ENCODE measurements around the gene FAM3D.
"Not testable (repeated sequence)": the region's sequence is repeated elsewhere in the genome, so short reads cannot be mapped to it uniquely, and the experiment has no call there.

The FAM3D gene, protein sequence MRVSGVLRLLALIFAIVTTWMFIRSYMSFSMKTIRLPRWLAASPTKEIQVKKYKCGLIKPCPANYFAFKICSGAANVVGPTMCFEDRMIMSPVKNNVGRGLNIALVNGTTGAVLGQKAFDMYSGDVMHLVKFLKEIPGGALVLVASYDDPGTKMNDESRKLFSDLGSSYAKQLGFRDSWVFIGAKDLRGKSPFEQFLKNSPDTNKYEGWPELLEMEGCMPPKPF

DNA sequence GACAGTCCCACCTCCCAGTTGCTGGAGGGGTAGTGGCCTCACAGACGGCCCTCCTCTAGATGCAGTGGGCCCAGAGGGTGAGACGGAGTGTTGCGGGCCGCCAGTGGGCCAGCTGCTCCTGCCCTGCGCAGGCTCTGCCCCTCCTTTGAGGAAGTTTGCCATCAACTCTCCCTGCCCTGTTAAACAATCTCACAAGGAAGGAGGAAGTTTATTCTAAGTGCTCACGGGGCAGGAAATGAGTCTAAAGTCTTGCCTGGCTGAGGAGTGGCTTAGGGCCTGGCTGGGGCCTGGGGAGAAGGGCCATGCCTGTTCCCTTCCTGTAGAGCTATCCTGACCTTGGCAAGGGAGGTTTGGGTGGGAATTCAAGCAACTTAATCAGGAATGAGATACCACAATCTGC is at the start of gene FAM3D:
Gene FAM3D (minus strand): TSS at position 92 of the 400 bp plus-strand sequence. CDS start 11,211 bp downstream, outside the sequence.
- no peak for DNase-seq (ENCODE audit: low read depth)

DNA sequence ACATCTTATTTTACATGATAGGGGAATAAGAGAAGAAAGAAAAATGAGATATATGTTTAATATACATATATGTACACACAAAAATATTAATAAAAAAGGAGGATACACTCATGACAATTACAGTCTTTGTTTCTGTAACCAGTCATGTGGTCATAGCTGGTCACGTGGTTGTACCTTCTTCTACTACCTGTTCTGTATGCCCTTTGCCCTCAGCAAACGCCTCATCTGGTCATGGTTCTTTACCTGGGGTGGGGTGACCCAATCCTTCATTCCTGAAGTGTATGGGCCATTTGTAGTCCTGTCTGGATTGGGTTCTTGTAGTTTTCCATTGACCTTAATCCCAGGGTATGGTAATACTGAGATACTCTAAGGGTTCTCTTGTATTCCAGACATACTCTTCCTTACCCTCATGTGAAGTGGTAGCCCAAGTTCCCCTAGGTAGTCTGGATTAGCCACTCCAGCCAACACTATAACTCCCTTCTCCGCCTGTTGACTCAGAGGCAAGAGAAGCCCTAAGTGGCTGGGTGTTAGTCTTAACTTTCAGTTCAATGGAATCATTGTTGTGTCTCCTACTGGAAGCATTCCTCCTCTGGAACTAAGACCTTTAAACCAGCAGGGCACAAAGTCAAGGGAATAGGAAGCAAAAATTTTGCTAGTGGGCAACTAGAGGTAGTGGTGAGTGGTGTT is 47.3 kb upstream of the FAM3D start:
- no peak for DNase-seq (ENCODE audit: low read depth)

DNA sequence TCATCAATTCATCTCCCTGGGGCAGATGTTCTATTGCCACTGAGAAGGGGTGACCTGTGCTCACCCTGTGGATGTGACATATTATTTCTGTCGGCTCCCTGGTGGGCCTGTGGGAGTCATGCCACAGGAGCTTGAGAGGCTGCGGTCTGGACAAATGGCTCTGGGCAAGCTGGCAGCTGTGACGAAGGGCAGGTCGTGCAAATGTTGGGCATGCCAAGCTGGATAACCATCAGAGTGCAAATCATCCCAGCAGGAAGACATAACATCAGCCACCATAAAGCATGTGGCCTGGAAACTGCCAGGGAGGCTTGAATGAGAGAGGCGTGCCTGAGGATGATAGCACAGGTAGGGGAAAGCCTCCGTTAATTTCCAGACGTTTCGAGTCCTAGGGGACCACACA is 45.3 kb upstream of the FAM3D start:
- no peak for DNase-seq (ENCODE audit: low read depth)

DNA sequence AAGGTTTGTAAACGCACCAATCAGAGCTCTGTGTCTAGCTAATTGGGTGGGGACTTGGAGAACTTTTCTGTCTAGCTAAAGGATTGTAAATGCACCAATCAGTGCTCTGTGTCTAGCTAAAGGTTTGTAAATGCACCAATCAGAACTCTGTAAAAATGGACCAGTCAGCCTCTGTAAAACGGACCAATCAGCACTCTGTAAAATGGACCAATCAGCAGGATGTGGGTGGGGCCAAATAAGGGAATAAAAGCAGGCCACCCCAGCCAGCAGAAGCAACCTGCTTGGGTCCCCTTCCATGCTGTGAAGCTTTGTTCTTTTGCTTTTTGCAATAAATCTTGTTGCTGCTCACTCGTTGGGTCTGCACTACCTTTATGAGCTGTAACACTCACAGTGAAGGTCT is 42.4 kb upstream of the FAM3D start:
- DNase-seq (ENCODE audit: low read depth): not testable (repeated sequence)

DNA sequence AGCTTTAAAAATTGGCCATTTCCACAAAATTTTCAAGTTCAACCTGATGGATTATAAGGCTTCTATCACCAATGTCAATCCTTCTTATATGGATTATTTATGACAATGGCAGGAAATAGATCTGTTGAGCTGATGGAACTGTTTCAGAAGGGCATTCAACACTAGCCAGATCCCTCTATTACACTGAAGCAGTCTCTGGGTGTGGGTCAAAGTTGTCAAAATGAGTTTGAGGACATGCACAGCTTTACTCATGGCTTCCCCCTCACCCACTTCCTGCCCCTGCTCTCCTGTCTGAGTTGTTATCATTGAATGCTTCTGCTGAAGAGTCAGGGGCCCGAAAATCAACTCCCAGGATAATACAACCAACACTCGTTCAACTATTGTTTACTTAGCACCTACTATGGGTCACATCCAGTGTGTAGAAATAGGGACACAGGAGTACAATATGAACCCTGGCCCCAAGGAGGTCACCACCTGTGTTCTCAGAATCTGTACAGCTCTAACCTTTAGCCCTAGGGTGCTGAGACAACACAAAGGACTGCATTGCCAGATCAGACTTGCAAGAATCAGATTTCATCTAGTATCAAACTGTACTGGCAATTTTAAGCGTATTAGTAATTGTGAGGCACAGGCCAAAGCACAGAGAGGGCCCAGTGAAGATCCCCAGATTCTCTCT is 41.7 kb upstream of the FAM3D start:
- DNase-seq (ENCODE audit: low read depth): no peak

DNA sequence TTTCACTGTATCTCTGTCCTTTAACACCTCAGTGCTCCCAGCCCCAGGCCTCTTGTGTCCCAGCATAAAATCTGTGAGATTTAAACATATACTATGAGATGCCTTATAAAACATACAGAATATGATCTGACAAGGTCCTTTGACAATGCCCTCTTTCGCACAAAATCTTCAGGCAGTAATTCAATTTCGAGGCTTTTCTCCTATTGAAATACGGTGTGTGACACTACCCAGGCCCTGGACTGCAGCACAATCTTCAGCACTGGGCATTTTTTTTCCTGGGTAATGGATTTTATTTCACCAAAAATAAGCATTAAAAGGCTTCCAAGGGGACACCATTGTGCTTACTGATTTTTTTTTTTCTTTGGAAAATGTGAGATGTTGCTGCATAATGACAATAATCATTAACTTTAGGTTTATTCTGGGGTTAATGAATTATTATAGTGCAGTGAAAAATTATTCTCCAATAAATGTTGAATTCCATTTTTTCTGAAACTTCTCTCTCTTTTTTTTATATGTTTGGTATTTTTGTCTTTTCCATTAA is 40.9 kb upstream of the FAM3D start:
- no peak for DNase-seq (ENCODE audit: low read depth)

DNA sequence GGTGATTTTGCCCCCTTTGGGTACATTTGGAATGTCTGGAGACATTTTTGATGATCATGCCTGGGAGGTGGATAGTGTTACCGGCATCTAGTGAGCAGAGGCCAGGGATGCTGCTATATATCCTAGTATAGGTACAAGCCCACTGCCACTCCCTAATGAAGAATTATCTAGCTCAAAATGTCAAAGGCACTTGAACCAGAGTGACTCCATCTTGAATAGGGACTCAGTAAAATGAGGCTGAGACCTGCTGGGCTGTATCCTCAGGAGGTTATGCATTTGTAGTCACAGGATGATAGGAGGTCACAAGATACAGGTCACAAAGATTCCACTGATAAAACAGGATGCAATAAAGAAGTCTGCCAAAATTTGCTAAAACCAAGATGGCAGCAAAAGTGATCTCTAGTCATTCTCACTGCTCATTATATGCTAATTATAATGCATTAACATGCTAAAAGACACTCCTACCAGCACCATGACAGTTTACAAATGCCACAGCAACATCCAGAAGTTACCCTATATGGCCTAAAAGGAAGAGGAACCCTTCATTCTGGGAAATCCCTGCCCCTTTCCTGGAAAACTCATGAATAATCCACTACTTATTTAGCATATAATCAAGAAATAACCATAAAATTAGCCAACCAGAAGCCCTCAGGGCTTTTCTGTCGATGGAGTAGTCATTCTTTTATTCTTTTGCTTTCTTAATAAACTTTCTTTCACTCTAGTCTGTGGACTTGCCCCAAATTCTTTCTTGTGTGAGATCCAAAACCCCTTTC is 40.0 kb upstream of the FAM3D start:
- no peak for DNase-seq (ENCODE audit: low read depth)

DNA sequence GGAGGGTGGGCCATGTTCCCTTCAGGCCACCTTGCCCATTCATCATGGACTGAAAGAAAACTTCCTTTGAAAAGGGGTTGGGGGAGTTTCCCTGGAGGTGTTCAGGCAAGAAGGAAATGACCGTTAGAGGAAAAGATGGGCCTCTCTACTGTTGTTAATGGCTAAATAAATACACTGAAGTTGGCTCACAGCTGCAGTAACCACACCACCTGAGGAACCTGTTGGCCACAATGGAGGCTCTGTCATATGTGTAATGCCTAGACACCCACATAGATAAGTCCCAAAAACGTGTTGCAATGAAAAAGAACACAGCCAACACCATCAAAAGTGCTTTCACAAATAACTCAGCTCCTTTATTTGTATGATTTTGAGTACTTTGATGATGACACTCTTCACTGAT is 38.2 kb upstream of the FAM3D start:
- no peak for DNase-seq (ENCODE audit: low read depth)

DNA sequence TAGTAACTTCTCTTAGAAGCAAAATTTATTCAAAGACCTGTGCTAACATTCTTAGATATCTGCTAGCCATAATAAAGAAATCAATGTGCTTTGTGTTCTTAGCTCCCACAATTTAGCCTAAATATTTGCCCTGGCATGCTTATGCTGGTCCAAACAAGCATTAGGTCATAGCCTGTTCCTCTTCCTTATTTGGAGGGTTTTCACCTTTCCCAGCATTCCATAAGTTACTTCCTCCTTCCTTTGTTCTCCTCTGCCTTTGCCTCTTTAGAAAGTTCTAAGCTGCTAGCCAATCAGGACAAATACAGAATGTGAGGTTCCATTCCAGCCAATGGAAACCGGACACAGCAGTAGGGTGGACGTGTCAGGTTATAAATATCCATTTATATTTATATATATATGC is 37.7 kb upstream of the FAM3D start:
- not testable (repeated sequence) for DNase-seq (ENCODE audit: low read depth)

DNA sequence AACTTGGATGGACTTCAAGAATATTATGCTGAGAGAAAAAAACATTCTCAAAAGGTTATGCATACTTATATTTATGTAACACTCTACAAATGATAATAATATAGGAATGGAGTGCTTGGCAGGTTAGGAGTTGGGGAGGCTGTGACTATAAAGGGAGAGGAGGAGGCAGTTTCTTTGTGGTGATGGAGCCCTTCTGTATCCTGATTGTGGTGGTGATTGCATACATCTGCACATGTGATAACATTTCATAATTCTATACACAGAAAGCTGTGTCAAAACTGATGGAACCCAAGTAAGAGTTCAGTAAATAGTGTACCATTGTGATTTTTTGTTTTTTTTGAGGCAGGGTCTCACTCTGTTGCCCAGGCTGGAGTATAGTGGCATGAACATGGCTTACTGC is 31.7 kb upstream of the FAM3D start:
- DNase-seq (ENCODE audit: low read depth): no peak

DNA sequence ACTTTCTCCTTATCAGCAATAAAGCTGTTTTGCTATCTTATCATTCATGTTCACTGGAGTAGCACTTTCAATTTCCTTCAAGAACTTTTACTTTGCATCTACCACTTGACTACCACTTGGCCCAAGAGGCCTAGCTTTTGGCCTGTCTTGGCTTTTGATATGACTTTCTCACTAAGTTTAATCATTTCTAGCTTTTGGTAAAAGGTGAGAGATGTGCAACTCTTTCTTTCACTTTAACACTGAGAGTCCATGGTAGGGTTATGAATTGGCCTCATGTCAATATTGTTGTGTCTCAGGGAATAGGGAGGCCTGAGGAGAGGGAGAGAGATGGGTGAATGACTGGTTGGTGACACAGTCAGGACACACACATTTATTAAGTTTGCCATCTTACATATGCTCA is 31.0 kb upstream of the FAM3D start:
- no peak for DNase-seq (ENCODE audit: low read depth)

DNA sequence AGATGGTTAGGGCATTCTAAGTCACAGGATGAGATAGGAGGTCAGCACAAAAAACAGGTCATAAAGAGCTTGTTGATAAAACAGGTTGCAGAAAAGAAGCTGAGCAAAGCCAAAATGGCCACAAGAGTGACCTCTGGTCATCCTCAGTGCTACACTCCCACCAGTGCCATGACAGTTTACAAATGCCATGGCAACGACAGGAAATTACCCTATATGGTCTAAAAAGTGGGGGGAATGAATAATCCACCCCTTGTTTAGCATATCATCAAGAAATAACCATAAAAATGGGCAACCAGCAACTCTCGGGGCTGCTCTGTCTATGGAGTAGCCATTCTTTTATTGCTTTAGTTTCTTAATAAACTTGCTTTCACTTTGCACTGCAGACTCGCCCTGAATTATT is 30.2 kb upstream of the FAM3D start:
- DNase-seq (ENCODE audit: low read depth): not testable (repeated sequence)

DNA sequence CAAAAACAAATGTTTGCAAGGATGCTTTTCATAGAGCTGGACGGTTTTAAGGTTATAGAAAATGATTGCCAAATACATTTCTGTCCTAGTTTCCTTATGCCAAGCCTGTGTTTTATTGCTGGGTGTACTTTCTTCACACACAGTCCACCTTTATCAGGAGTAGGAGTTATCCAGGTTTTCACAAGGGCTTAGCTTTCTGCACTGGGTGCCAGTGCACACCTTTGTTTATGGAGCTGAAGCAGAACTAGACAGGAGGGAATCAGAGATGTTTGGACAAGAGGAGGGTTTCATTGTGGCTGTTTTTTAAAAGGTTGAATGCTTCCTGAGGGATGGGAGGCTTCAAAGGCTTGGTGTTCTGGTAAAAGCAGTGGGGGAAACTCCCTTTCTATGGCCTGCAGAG is 29.5 kb upstream of the FAM3D start:
- DNase-seq (ENCODE audit: low read depth): no peak

DNA sequence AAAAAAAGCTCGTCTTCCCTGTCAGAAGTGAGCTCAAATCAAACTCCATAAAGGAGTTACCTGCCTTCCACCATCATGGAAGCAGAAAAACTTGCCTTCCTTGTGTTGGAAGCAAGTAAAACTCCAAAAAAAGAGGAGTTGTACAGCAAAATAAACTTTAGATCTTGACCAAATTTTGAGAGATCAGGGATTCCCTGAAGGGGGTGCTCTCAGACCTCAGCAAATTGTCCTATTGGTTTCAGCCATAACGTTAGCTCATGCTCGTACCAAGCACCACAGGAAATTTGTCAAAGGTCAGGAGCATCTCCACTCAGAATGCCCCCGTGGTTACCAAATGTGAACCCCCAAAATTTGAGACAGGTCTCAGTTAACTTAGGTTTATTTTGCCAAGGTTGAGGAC is 28.7 kb upstream of the FAM3D start:
- DNase-seq (ENCODE audit: low read depth): not testable (repeated sequence)

DNA sequence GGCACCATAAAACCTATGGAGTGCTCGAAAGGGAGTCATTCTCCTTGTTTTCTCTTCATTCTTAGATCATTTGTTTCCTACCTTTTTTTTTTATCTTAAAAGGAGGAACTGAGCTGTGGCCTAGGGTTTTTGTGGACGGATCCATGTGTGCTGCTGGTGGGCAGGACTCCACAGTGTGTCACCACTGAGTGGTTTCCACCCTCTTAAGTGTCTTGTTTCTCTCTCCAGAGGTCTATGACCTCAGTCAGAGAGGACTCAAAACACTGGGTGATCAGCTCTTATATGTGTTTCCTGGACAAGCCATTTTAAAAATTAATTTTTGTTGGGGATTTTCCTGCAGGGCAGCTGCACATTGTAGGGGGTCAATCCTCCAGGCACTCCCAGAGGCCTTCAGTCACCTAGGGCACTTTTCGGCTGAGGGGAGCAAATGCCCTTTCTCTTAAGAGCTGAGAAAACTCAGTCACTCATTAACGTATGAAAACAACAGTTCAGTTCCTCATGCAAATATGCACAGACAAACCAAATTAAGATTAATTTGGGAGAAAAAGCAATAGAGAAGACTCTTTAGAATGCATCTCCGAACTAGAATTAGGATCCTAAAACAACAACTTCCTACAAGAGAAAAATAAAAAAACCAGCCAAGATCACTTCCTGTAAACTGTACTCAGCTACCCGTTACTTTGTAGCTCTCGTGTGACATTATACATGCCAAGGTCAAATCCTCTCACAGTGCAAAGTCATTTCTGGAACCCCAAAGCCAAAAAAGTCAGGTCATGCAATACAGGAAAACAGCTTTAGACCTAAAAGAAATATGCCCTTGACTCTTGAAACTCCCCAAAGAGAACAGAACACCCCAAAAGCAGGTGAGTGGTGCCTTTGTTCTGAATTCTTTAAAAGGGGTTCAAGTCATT is 27.6 kb upstream of the FAM3D start:
- DNase-seq (ENCODE audit: low read depth): no peak

DNA sequence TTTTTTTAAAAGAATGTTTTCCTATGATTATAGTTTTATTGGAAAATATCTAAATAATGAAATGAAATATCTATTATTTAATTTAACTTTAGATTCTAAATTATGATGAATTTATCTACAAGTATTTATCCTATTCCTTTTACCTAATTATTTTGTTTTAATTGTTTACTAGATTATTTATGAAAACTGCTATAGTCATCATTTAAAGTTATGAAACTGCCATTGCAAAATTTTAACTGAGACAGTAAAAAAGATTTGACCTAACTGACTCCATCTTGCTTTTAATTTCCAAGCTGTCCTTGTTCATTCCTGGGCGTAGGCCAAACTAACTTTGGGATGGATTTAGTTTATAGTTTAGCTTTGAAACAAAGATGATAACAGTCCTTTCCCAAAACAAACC is 25.9 kb upstream of the FAM3D start:
- no peak for DNase-seq (ENCODE audit: low read depth)

DNA sequence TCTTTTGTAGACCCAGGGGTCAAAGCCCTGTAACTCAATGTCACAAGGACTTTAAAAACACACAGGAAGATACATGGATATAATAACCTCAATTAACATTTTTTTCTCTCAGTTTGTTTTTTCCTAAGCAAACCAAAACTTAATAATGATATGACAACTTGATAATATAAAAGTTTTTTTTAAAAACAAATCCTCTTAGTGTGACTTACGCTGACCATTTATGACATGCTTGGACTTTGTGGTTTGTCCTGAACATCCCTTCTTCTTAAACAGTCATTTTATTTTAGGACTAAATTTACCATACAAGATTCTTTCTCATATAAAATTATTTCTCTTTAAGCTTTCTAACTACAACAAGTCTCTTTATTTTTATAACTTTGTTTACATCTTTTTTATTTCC is 25.4 kb upstream of the FAM3D start:
- DNase-seq (ENCODE audit: low read depth): peak; percentile 7

DNA sequence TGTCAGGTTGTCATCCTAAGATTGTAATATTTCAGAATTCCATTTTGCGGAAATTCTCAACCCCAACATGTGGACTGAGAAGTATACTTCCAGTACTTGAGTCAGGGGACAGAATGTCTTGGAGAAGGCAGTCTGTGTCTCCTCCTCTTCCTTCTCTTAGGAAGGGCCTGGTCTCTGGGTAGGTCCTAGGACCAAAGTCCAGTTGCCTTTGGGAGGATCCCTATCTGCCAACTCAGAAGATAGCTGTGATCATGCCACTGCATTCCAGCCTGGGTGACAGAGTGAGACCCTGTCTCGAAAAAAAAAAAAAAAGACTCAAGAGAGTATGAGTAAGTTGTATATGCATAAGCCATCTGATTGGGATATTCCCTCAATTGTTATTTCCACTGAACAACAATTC is 23.9 kb upstream of the FAM3D start:
- DNase-seq (ENCODE audit: low read depth): no peak

DNA sequence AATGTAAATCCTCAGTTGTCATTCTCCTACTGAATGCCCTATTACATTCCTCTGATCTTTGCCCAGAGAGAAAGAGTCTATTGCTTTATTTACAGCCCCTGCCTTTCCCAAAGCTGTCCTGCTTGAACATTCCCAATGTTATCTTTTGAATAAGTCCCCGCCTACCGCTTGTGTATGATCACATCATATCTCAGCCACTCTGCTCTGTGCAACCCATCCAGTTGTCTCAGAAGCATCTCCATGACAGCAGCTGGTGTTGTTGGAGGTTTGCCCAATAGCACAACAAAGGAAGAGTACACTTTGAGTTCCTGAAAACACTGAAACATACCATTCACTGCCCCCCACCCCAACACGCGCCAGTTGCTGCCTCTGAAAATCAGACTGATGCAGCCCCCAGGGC is 22.0 kb upstream of the FAM3D start:
- DNase-seq (ENCODE audit: low read depth): no peak

DNA sequence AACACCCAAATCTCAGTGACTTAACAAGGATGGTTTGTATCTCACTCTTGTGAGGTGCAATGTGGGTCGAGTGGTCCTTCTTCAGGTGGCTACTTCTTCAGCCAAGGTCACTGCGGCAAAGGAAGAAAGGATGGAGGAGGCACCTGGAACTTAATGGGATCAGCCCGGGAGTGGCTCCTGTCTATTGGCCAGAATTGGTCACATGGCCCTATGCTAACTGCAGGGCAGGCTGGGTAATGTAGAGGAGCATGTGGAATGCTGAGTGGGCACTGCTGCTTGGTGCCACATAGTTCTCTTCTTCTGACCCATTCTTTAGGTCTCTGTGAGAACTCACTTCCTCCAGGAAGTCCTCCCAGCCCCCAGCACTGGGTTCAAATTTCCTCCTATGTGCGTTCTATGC is 20.3 kb upstream of the FAM3D start:
- no peak for DNase-seq (ENCODE audit: low read depth)

DNA sequence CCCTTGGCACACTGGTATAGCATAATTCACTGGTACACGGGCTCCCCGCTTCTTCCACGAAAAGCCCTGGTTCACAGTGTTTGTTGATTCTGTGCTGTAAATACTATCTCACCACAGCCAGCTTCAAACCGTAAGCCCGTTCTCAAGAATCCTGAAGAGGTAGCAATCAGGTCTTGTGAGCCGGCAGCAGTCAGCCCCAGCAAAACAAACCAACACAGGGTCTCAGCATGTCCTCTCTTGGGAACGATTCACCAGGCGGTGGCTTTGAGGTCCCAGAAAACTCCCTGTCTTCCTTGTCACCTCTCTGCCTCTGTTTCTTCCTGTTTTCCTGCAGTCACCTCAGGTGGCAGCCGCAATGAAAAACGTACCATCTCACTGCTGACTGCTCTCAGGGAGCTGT is 19.1 kb upstream of the FAM3D start:
- DNase-seq (ENCODE audit: low read depth): no peak
